GM12891 (cell line): ENCODE data around the gene SLC38A10.

Experiments used
- POLR2A ChIP-seq: IDR thresholded peaks from 2 replicates; pipeline ENCODE4 v1.6.1; 2011; ENCODE audit warnings: low read depth, low read length, control low read depth
- POLR2AphosphoS5 ChIP-seq: IDR thresholded peaks from 2 replicates; pipeline ENCODE4 v1.6.1; 2011; ENCODE audit warnings: low read depth, low read length, control low read depth

DNA sequence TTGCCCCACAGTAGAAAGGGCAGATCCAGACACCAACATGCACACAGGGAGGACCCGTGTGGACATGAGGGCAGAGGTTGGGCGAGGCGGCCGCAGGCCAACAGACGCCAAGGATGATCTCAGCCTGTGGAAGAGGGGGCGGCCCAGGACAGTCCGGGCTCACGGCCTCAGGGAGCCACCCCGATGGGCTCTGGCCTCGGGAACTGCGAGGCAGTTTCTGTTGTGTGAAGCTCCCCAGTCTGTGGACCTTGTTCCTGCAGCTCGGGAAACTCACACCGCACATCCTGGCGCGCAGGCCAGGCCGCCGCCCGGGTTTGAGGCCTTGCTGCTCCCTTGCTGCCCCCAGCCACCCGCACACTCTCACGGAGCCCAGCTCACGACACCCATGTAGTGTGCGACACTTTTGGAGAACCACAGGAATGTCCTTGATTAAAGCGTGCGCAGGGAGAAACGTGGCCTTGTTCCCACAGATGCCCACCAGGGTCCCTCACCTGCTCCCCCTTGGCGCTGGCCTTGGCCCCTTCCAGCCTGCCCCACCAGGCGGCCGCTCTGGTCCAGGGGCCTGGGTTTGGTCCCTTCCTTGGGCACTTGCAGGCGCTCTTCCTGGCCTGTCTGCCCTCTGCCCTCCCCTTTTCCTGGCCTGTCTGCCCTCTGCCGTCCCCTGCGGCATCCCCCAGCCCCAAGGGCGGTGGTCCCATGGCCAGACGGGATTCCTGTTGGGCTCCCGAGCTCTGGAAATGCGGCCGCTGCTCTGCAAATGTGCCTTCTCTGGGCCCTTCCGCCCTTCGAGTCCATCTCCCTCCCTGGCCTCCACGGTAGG lies 9.3 kb upstream of the SLC38A10 start:
- TF ChIP-seq POLR2AphosphoS5, result no peak
- no peak for TF ChIP-seq POLR2A
